Chondrocyte (in vitro differentiated cells): Measurements from ENCODE around the gene CENPE. TPM values are rescaled to one million over a fixed set of nuclear protein-coding genes. Genes with fewer than 3 reads are reported as not detected.
"Not testable (repeated sequence)": the region's sequence is repeated elsewhere in the genome, so short reads cannot be mapped to it uniquely, and the experiment has no call there.

Source experiments
- DNase-seq: peaks from one replicate; pipeline ENCODE4 v3.0.0; 2021; ENCODE audit warnings: mixed read lengths, low spot score
- H3K27ac Mint-ChIP-seq: one replicate; pipeline ENCODE4 v1.8.0; 2021; ENCODE audit warnings: mild to moderate bottlenecking, moderate library complexity, mixed read lengths; ENCODE audit not compliant: unreplicated experiment
- H3K27me3 Mint-ChIP-seq: 2 replicates; pipeline ENCODE4 v1.8.0; 2021; ENCODE audit warnings: low read depth, mixed read lengths
- H3K36me3 Mint-ChIP-seq: 2 replicates; pipeline ENCODE4 v1.8.0; 2021; ENCODE audit warnings: low read depth, mixed read lengths
- H3K4me1 Mint-ChIP-seq: 2 replicates; pipeline ENCODE4 v1.8.0; 2021; ENCODE audit warnings: low read depth, mild to moderate bottlenecking, mixed read lengths
- H3K4me3 Mint-ChIP-seq: one replicate; pipeline ENCODE4 v1.8.0; 2021; ENCODE audit warnings: mild to moderate bottlenecking, moderate library complexity, mixed read lengths; ENCODE audit not compliant: unreplicated experiment
- H3K9me3 Mint-ChIP-seq: 2 replicates; pipeline ENCODE4 v1.8.0; 2021; ENCODE audit warnings: low read depth, mixed read lengths
- CTCF ChIP-seq: fragments of 200-600 bp; sonication (generic); IDR thresholded peaks from 2 replicates; pipeline ENCODE4 v1.5.0; 2021; ENCODE audit warnings: antibody characterized with exemption, mild to moderate bottlenecking, moderate library complexity
- total RNA-seq: library from RNA; stranded (reverse); gene quantifications from 3 replicates; pipeline ENCODE4 v1.2.1, GENCODE V29; 2021

Gene CENPE
- total RNA-seq, 1 donor from 2014 or later: 8.2 TPM

DNA sequence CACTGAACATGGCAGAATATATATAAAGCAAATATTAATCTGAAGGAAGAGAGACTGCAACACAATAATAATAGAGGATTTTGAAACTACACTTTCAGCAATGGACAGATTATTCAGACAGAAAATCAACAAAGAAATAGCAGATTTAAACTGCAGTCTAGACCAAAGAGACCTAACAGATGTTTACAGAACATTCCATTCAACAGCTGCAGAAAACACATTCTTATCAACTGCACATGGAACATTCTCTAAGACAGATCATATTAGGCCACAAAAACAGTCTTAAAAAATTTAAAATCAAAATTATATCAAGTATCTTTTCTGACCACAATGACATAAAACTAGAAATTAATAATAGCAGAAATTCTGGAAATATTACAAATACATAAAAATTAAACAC lies 27.1 kb downstream of the CENPE start:
- no peak for DNase-seq
- TF ChIP-seq CTCF: no peak
- peaks cover 16% of the 10 kb centered on the region for H3K36me3 Mint-ChIP-seq
- H3K27ac Mint-ChIP-seq: no peak overlapping the region
- no peaks in the 10 kb centered on the region for H3K27me3 Mint-ChIP-seq
- peaks cover 11% of the 10 kb centered on the region for H3K4me1 Mint-ChIP-seq
- H3K4me3 Mint-ChIP-seq: no peak overlapping the region
- H3K9me3 Mint-ChIP-seq: peaks cover 21% of the 10 kb centered on the region

GRCh38 chr4:103169750-103170149 lies 28.4 kb downstream of the CENPE start:
- H3K27ac Mint-ChIP-seq, DNase-seq, H3K27me3 Mint-ChIP-seq, H3K4me3 Mint-ChIP-seq: not testable (repeated sequence)
- Mint-ChIP-seq H3K4me1 (peaks cover 11% of the 10 kb centered on the region), H3K9me3 (peaks cover 21% of the 10 kb centered on the region), H3K36me3 (peaks cover 16% of the 10 kb centered on the region)

DNA sequence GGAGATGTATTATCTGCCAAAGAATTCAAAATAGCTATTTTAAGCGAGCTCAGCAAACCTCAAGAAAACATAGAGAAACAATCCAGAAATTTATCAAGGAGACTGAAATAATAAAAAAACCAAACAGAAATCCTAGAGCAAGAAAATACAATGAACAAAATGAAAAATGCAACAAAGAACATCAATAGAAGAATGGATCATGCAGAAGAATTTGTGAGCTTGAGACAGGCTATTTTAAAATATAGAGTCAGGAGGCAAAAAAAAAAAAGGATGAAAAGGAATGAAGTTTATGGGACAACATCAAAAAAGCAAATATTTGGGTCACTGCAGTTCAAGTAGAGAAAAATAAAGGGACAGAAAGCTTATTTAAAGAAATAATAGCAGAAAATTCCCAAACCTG lies 29.1 kb downstream of the CENPE start:
- no peak for TF ChIP-seq CTCF
- H3K36me3 Mint-ChIP-seq: peaks cover 14% of the 10 kb centered on the region
- no peak overlapping the region for H3K27ac Mint-ChIP-seq
- H3K27me3 Mint-ChIP-seq: no peaks in the 10 kb centered on the region
- no peak for DNase-seq
- peaks cover 21% of the 10 kb centered on the region for H3K9me3 Mint-ChIP-seq
- no peak overlapping the region for H3K4me3 Mint-ChIP-seq
- peaks cover 11% of the 10 kb centered on the region for H3K4me1 Mint-ChIP-seq

DNA sequence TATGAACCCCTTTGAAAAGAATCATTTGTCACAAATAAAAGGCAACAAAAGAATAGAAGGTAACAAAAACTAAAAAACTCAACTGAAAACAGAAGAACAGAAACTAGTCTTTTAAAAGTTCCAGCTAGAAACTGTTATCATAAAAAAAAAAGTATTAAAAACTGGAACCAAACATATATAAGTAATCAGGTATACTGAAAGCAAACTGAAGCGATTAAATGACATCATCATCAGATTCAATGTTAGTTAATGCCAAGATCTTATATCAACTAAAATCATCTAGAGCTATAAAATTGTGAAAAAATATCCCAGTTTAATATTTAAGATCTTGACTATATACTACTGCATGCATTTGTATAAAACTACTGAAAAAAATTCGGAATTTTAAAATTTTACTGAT lies 36.0 kb downstream of the CENPE start:
- Mint-ChIP-seq H3K4me3 (no peak overlapping the region), H3K27me3 (no peaks in the 10 kb centered on the region), H3K4me1 (no peaks in the 10 kb centered on the region), H3K27ac (no peak overlapping the region), H3K36me3 (peaks cover 5% of the 10 kb centered on the region), H3K9me3 (no peaks in the 10 kb centered on the region)
- no peak for DNase-seq
- TF ChIP-seq CTCF: no peak

DNA sequence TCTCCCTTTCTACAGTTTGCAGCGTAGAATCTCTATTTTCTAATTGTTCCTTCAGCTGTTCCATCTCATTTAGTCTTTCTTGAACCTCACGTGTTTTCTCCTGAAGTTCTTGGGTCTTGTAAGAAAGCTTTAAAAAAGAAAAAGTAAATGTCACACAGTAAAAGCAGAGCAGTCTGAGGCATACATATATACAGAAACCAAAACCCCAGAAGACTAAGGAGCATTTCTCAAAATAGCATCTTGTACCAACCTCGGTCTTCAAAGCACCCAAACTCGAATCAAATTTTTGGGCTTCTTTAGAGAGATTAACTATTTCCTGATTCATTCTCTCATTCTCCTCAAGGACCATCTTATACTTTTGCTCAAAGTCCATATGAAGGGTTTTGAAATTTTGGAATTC lies 39.4 kb downstream of the CENPE start:
- DNase-seq: no peak
- Mint-ChIP-seq H3K9me3 (peaks cover 8% of the 10 kb centered on the region), H3K27ac (no peak overlapping the region), H3K36me3 (peaks cover 13% of the 10 kb centered on the region), H3K4me1 (no peaks in the 10 kb centered on the region), H3K27me3 (no peaks in the 10 kb centered on the region), H3K4me3 (no peak overlapping the region)
- TF ChIP-seq CTCF: no peak

DNA sequence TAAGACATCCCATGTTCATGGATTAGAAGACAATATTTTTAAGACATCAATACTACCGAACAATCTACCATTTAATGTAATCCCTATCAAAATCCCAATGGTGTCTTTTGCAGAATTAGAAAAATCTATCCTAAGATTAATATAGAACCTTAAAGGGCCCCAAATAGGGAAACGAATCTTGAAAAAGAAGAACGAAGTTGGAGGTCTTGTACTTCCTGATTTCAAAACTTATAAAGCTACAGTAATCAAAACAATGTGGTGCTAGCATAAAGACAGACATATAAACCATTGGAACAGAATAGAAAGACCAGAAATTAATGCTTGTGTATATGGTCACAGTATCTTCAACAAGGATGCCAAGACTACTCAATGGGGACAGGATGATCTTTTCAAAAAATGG lies 42.0 kb downstream of the CENPE start:
- no peak overlapping the region for H3K4me3 Mint-ChIP-seq
- no peaks in the 10 kb centered on the region for H3K27me3 Mint-ChIP-seq
- no peak for DNase-seq
- no peaks in the 10 kb centered on the region for H3K4me1 Mint-ChIP-seq
- peaks cover 14% of the 10 kb centered on the region for H3K36me3 Mint-ChIP-seq
- no peak for TF ChIP-seq CTCF
- peaks cover 8% of the 10 kb centered on the region for H3K9me3 Mint-ChIP-seq
- no peak overlapping the region for H3K27ac Mint-ChIP-seq
